Breast epithelium (tissue), 4 donors: ENCODE data around the gene ZFYVE9. TPM values are rescaled to one million over a fixed set of nuclear protein-coding genes. Genes with fewer than 3 reads are reported as not detected.

Experiments used
- DNase-seq, 2 donors: peaks; one replicate each; pipeline ENCODE4 v3.0.0-alpha.2; 2019; ENCODE audit warnings: low spot score in 2 of 2
- H3K27ac ChIP-seq, 2 donors: fragments of 200-600 bp; sonication (generic) in 1 of 2; one replicate each; pipeline ENCODE4 v1.5.1; 2016 to 2019; ENCODE audit warnings: mild to moderate bottlenecking in 1 of 2
- H3K27me3 ChIP-seq, 2 donors: fragments of 200-600 bp; sonication (generic) in 1 of 2; one replicate each; pipeline versions ENCODE4 v1.5.1 to v1.6.0; 2017 to 2019; ENCODE audit warnings: control low read depth in 1 of 2, mild to moderate bottlenecking in 1 of 2
- H3K36me3 ChIP-seq: fragments of 200-600 bp; one replicate; pipeline ENCODE4 v1.5.1; 2019
- H3K4me1 ChIP-seq, 2 donors: fragments of 200-600 bp; sonication (generic); one replicate each; pipeline ENCODE4 v1.5.1; 2016 to 2019; ENCODE audit warnings: control low read depth in 1 of 2
- H3K4me3 ChIP-seq, 3 donors: fragments of 200-600 bp; sonication (generic); 1 replicate in 2 of 3; 2 replicates in 1 of 3; pipeline ENCODE4 v1.5.1; 2016 to 2019; ENCODE audit warnings: mild to moderate bottlenecking in 3 of 3, moderate library complexity in 2 of 3
- H3K9me3 ChIP-seq, 2 donors: fragments of 200-600 bp; sonication (generic) in 1 of 2; one replicate each; pipeline ENCODE4 v1.5.1; 2016 to 2019; ENCODE audit warnings: control low read depth in 1 of 2
- POLR2A ChIP-seq: fragments of 450-650 bp; IDR thresholded peaks from one replicate; pipeline ENCODE4 v1.6.1; 2016; ENCODE audit warnings: antibody characterized with exemption, mild to moderate bottlenecking, moderate library complexity
- POLR2AphosphoS5 ChIP-seq, 3 donors: sonication (generic); formaldehyde crosslinking; IDR thresholded peaks; one replicate each; pipeline ENCODE4 v1.6.1; 2017; ENCODE audit warnings: antibody characterized with exemption in 3 of 3
- intact Hi-C: fragments of 100-400 bp; cut with DNase I; formaldehyde crosslinking; loops from one replicate; pipeline ENCODE4 v1.15.1; 2023; ENCODE audit warnings: low total_unique reads
- total RNA-seq, 3 donors: library from RNA; depleted of rRNA; stranded (reverse); fragments of >200 nt; gene quantifications; one replicate each; pipeline ENCODE4 v1.1.0, GENCODE V29; 2016
- TF ChIP-seq, protein P1 (sequence below), 3 donors: fragments of 450-650 bp; IDR thresholded peaks; one replicate each; pipeline ENCODE4 v1.5.1; 2016 to 2017; ENCODE audit warnings: antibody characterized with exemption in 3 of 3, mild to moderate bottlenecking in 3 of 3, moderate library complexity in 3 of 3

Gene ZFYVE9
- total RNA-seq, 3 donors from 2014 or later, result 31.1 to 44.3 (median 32.8) TPM

DNA sequence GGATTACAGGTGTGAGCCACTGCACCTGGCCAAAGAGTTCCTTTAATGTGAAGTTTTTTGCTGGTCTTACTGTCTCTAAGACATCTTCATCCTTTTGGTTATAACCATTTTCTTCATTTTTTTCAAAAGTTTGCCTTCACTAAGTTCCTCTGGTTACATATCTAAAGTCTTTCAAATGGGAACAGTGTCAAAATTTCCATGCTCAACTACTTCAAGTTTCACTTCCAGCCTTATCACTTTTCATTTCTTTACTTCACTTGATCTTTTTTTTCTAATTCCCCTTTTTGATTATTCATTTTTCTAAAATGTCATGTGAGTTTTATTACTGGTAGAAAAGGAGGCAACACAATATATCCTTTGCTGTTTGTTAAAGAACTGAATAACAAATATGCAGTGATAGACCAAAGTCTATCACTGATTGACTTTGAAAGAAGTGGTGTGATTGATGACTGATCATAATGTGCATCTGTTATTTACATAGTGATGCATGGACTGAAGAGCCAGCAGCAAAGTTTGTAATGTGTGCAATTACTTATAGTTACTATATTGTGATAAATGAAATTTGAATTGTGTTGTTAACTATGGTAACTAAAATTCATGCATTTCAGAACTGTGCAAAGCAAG lies 16.0 kb upstream of the ZFYVE9 start:
- H3K27me3 ChIP-seq, result no peaks in the 10 kb centered on the region
- no peak for TF ChIP-seq POLR2AphosphoS5 (IDR thresholded peaks at IDR 0.05)
- TF ChIP-seq, protein P1, sequence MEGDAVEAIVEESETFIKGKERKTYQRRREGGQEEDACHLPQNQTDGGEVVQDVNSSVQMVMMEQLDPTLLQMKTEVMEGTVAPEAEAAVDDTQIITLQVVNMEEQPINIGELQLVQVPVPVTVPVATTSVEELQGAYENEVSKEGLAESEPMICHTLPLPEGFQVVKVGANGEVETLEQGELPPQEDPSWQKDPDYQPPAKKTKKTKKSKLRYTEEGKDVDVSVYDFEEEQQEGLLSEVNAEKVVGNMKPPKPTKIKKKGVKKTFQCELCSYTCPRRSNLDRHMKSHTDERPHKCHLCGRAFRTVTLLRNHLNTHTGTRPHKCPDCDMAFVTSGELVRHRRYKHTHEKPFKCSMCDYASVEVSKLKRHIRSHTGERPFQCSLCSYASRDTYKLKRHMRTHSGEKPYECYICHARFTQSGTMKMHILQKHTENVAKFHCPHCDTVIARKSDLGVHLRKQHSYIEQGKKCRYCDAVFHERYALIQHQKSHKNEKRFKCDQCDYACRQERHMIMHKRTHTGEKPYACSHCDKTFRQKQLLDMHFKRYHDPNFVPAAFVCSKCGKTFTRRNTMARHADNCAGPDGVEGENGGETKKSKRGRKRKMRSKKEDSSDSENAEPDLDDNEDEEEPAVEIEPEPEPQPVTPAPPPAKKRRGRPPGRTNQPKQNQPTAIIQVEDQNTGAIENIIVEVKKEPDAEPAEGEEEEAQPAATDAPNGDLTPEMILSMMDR (IDR thresholded peaks at IDR 0.05), result no peak
- no peak for TF ChIP-seq POLR2A
- no peak for DNase-seq
- no peaks in the 10 kb centered on the region for H3K4me1 ChIP-seq
- H3K4me3 ChIP-seq, result no peak overlapping the region
- no peaks in the 10 kb centered on the region for H3K9me3 ChIP-seq
- intact Hi-C loops, result no loop called here
- no peak overlapping the region for H3K27ac ChIP-seq
- H3K36me3 ChIP-seq, result no peaks in the 10 kb centered on the region

- Histone ChIP-seq H3K4me3 (no peak overlapping the region), H3K9me3 (no peaks in the 10 kb centered on the region), H3K36me3 (no peaks in the 10 kb centered on the region), H3K4me1 (no peaks in the 10 kb centered on the region), H3K27ac (no peak overlapping the region), H3K27me3 (no peaks in the 10 kb centered on the region)
- intact Hi-C loops, result no loop called here
- no peak for DNase-seq
- TF ChIP-seq, protein P1 (IDR thresholded peaks at IDR 0.05), result peak in 2 of 3 donors; percentile 37 to 44
- no peak for TF ChIP-seq POLR2AphosphoS5 (IDR thresholded peaks at IDR 0.05)
- no peak for TF ChIP-seq POLR2A
These were observed 14.4 kb upstream of the ZFYVE9 start for GRCh38 chr1:52127181-52128180.

- no peaks in the 10 kb centered on the region for H3K27me3 ChIP-seq
- no peak for DNase-seq
- no peak overlapping the region for H3K27ac ChIP-seq
- no peaks in the 10 kb centered on the region for H3K36me3 ChIP-seq
- peaks cover 0 to 9% of the 10 kb centered on the region in 2 donors for H3K4me1 ChIP-seq
- TF ChIP-seq POLR2A (no peak), POLR2AphosphoS5 (IDR thresholded peaks at IDR 0.05) (no peak)
- TF ChIP-seq, protein P1 (IDR thresholded peaks at IDR 0.05), result no peak
- no peaks in the 10 kb centered on the region for H3K9me3 ChIP-seq
- H3K4me3 ChIP-seq, result no peak overlapping the region
- intact Hi-C loops, result loop anchor here (5.0 kb wide), 1 partner anchor 682 kb away; no protein-coding TSS in a partner anchor
These were observed 1.9 kb upstream of the ZFYVE9 start for GRCh38 chr1:52139817-52140540.

DNA sequence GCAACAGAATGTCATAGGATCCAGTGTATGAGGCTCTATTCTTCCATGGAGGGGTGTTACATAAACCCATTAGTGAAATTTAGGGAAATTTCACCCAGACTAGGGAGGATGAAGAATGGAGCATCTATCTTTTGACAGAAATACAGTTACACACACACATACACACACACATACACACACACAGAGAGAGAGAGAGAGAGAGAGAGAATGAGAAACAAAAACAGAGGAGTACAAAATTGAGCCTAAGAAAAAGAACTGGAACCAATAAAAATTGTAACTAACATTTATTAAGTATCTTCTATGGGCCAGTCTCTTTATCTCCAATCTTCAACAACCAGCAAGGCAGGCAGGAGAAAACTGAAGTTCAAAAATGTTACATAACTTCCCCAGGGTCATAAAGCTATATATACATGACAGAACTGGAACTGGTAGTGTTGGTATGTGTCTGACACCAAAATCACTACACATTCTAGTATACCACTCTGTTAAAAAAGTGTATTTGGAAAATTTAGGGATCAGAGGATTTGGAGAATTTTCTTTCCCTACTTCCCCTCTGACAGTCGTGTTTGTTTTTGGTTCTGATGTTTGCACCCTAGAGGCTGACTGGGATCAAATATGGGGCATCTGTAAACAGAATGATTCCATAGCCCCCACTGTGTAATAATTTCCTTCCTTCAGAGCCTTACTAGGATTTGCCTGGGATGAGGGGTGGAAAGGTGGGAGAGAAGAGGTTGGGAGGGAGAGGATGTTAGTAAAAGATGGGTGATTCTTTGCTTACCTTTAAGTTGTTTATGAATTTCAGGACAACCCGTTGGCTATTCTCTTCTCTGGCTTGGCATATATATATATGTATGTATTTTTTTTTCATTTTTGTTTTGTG lies 1.0 kb upstream of the ZFYVE9 start:
- Histone ChIP-seq H3K27ac (peak overlapping the region; percentile 95 to 99), H3K4me3 (peak overlapping the region; percentile 72 to 97 (median 91)), H3K27me3 (no peaks in the 10 kb centered on the region), H3K9me3 (no peaks in the 10 kb centered on the region), H3K36me3 (no peaks in the 10 kb centered on the region), H3K4me1 (peaks cover 0 to 9% of the 10 kb centered on the region in 2 donors)
- intact Hi-C loops, result loop anchor here (5.0 kb wide), 1 partner anchor 681 kb away; no protein-coding TSS in a partner anchor
- TF ChIP-seq, protein P1 (IDR thresholded peaks at IDR 0.05), result no peak
- TF ChIP-seq POLR2A (no peak), POLR2AphosphoS5 (IDR thresholded peaks at IDR 0.05) (no peak)
- no peak for DNase-seq
